Right renal pelvis (tissue), 4 donors: ENCODE data around the gene AASDH. TPM values are rescaled to one million over a fixed set of nuclear protein-coding genes. Genes with fewer than 3 reads are reported as not detected.
"Not testable (repeated sequence)": the region's sequence is repeated elsewhere in the genome, so short reads cannot be mapped to it uniquely, and the experiment has no call there.

Experiments
- DNase-seq, 4 donors: peaks; one replicate each; pipeline ENCODE4 v3.0.0-alpha.2; 2013; ENCODE audit warnings: low read depth in 4 of 4, low spot score in 3 of 4, missing footprints in 1 of 4
- polyA plus RNA-seq, 4 donors: library from polyadenylated mRNA; unstranded; fragments of 120-200 nt; gene quantifications; one replicate each; pipeline ENCODE4 v1.2.1, GENCODE V29; 2013; ENCODE audit not compliant: insufficient read length in 4 of 4

Gene AASDH
- polyA plus RNA-seq, 4 donors, result 20.5 to 28.5 (median 25.7) TPM

DNA sequence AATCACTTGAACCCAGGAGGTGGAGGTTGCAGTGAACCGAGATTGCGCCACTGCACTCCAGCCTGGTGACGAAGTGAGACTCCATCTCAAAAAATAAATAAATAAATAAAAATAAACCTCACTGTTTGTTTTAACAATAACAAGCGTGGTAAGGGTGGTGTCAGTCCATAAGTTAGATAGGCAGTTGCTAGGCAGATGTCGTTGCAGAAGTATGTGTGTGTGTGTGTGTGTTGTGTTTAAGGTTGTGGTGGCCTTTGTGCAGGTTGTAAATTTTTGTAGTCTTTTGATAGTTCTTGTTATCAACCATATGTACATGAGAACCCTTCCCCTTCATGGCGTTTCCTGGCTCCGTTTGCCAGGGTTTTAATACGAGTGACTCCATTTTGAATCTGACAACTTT is 4.0 kb upstream of the AASDH start:
- DNase-seq, result no peak

DNA sequence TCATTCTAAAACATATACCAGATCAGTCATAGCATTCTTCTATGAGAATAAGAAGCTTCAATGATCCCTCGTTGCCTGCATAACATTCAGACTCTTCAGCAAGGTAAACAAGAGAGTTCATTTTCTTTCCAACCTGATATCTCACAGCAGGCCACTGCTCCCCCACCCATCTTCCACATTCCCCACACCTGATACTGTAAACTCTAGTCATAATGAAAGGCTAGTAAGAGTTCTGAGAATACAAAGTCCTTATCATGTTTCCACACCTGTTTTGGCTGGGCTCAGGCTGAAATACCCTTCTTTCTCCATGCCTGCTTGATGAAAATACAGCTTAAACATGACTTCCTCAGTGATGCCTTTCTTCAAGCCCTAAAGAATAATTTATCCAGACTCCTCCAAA is 2.3 kb upstream of the AASDH start:
- DNase-seq, result no peak

DNA sequence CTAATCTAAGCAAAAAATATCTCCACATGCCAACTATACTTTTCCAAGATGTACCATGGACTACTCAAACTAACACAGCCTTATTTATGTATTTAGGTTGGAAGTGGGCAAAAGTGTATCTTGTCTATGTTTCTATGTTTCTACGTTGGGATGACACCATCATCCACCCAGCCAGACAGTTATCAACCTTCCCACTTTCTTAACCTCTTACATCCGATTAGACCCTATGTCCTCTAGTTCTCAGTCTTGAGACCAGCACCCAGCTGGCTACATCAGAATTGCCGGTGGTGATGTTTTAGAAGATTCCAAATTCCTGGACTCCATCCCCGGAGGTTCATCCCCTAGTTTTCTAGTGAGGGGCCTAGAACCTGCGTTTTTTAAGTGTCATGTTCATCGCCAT is 1.0 kb upstream of the AASDH start:
- DNase-seq, result no peak

DNA sequence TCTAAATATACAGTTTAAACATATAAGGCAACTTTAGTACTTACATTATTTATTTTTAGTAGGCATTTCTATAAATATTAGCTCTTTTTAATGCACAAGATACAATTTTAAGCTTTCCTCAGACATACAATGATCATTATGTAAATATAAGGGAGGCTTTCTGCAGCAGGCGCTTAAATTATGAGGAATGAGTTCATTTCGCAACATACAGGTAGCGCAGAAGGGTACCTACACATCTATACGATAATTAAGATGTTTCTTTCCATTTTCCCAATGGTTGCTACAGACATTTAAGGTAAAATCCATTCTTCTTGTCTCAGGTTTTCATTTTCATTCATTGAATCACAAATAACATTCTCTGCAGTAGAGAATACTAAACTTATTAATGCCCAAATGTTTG is 1.2 kb downstream of the AASDH start:
- DNase-seq, result no peak

DNA sequence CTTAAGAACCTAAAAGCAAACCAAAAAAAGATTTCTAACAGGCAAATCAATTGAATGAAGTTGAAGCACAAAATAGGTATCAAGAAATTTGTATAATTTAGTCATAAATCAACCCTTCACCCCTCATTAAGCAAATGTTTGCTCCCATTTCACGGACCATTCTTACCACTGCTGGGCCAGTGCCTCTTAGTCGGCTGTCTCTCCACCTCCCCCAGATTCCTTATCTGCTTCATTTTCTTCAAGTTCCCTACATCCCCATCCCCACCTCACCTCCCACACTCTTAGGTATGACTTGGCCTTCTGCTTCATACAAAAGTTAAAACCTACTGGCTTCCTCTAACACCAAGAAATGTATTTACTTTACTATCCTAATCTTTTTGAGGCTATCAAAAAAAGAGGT is 11.8 kb downstream of the AASDH start:
- DNase-seq, result no peak

DNA sequence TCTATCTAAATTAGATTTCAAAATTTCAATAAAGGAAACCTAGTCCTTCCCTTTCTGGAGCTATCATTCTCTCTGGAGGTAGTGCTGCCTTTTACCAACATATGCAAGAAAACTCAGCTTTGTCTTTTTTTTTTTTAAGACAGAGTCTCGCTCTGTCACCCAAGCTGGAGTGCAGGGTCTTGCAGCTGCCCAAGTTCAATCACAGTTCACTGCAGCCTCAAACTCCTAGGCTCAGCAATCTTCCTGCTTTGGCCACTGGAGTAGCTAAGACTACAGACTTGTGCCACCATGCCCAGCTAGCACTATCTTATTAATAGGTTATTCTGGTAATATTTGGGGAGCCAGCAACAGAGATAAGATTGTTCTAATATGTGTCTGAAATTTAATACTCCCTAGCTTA is 12.3 kb downstream of the AASDH start:
- no peak for DNase-seq

DNA sequence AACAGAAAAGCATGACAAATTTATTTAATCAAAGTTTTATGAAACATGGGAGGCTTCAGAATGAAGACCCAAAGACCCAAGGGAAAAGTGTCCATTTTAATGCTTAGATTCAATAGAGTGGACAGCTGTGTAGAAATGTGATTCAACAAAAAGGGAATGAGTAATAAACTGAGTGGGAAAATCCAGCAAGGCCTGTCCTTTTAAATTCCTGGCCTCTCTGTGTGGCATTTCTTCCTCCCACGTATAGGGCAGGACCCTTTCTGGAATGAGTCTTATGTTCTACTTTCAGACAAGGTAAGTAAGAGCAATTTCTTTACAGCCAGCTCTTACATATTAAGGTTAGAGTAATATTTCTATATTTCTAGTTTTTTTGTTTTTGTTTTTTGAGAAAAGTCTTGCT is 14.5 kb downstream of the AASDH start:
- DNase-seq, result no peak

DNA sequence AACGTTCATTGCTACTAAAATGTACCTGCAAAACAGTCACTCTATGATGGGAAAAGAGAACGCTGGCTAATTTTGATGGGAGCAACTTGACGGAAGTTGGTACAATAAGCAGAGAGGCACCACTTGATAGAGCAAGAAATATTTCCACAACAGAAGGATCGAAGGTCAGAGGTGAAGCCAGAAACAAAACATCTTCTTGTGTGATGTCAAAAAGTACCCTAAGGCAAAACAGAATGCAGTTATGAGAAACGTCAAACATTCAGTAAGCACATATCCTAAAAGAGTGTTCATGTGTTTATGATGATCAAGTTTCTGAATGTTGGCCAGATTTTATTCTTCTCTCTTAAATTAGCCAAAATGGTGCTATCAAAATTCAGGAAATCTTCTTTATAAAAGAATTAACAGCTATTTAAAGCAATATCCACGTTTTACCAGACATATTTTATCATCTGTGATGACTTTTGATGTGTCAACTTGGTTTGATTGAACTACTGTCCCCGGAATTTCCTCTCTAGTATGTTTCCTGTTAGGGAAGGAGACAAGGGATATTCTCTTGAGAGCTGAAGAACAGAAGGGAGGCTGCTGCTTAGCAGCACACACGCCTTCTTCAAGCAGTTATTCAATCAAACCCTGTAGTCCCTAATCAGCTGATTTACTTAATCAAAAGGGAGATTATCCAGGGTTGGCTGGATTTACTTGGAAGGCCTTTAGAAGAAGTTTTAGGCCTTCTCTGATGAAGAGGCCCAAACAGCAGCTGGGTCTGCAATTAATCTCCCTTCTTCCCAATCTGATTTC is 15.7 kb downstream of the AASDH start:
- DNase-seq, result no peak

DNA sequence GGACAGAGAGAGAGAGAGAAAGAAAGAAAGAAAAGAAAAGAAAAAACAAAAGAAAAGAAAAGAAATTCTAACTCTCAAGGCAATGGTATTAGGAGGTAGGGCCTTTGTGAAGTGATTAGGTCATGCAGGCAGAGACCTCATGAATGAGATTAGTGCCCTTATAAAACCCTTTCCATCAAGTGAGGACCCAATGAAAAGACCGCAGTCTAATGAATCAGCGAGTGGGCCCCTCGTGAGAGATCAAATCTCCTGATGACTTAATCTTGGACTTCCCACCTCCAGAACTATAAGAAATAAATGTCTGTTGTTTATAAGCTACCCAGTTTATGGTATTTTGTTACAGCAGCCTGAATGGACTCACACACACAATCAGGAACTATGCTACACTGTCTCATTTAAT is 16.9 kb downstream of the AASDH start:
- no peak for DNase-seq

DNA sequence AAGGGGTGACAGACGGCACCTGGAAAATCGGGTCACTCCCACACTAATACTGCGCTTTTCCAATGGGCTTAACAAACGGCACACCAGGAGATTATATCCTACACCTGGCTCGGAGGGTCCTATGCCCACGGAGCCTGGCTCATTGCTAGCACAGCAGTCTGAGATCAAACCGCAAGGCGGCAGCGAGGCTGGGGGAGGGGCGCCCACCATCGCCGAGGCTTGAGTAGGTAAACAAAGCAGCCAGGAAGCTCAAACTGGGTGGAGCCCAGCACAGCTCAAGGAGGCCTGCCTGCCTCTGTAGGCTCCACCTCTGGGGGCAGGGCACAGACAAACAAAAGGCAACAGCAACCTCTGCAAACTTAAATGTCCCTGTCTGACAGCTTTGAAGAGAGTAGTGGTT is 24.3 kb downstream of the AASDH start:
- DNase-seq, result not testable (repeated sequence)

DNA sequence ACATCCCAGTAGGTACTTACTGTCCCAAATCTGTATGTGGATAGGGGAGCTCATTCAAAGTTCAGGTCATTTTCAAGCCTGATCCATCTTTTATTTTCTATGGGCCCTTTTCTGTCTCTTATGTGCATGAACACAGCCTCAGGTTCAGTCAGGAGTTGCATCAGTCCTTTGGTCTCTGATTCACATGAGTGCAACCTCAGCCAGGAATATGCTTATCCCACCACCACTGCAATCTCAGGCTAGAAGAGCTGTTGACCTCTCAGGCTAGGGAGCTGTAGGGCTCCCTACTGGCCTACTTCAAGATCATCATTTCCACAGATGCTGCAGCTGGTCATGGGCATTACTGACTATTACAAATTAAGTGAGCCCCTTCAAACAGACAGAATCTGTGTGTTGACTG is 27.2 kb downstream of the AASDH start:
- no peak for DNase-seq

DNA sequence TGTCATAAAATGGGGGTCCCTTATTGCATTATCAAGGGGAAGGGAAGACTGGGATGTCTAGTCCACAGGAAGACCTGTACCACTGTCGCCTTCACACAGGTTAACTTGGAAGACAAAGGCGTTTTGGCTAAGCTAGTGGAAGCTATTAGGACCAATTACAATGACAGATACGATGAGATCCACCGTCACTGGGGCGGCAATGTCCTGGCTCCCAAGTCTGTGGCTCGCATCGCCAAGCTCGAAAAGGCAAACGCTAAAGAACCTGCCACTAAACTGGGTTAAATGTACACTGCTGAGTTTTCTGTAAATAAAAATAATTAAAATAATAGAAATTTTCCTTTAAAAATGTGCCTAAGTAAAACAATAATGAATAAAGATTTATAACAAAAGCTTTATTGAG is 30.6 kb downstream of the AASDH start:
- DNase-seq, result no peak

DNA sequence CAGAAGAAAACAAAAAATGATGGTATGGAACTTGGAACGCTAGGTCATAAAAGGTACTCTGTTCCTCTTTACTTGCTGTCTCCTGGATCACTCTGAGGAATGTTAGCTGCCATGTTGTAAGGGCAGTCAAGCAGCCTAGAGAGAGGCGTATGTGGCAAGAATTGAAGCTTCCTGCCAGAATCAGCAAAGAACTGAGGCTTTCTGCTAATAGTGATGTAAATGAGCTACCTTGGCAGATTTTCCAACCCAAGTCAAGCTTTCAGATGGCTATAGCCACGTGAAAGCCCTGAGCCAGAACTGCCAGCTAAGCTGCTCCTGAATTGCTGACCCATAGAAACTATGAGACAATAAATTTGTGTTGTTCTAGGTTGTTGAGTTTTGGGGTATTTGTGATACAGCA is 38.7 kb downstream of the AASDH start:
- no peak for DNase-seq

DNA sequence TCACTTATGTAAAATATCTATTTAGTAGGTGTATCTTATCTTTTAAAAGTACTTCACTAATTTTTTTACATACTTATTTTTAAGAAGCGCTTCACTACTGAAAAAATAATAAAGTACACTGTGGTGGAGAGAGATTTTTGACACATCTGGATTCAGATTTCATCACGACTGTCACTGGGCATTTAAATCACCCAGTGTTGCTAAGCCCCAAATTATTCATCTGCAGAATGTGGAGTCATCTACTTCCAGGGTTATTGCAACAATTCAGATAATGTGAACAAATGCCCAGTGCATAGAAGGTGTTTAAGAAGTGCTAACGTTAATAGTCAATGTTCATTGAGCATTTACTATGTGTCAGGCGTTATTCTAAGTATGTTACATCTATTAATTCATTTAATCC is 41.8 kb downstream of the AASDH start:
- no peak for DNase-seq

DNA sequence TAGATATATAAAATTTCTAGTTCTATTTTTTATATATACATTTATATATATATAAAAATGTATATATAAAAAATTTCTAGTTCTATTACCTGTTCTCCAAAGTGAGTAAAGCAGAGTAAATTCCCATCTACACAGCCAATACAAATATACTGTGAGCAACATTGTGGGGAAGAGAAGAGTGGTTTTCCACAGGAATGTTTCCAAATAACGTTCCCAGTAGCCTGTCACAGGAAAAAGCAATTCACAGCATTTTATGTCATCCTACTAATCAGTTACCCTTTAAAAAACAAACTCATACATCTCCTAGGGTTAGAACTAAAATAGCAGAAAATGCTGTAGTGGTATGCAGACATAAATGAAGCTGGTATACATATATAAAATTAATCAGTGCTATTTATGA is 44.5 kb downstream of the AASDH start:
- no peak for DNase-seq

DNA sequence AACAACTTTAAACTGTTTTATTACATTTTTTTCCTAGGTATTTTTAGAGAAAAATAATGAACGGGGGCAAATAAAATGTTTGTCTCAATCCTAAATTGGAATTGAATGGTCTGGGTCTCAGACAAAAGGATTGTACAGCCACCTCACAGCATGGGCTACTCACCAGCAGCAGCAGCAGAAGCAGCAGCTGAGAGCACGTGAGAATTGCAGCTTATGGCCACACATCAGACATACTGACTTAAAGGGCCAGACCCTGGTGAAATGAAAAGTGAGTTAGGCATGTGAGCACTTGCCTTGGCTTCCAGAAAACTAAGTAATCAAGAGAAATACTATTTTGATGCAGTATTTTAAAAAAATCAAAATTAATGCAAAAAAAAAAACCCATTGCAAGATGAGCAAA is 56.6 kb downstream of the AASDH start:
- DNase-seq, result no peak

DNA sequence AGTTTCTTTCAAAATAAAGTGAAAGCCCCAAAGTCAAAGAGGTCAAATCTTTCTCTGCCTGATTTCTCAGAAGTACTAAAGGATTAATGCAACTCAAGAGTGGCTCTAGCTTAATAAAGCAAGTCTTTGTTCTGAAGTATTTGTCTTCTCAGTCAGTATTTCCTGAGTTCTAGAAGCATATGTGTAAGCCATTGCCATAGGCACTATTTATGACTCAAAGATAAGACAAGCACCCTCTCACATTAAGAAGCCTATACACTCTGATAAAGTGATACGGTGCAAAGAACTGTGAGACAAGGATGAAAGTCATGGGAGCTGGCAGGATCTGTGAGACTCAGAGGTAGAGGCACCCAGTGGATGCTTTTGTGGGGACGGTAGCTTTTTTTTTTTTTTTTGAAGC is 60.9 kb downstream of the AASDH start:
- no peak for DNase-seq

DNA sequence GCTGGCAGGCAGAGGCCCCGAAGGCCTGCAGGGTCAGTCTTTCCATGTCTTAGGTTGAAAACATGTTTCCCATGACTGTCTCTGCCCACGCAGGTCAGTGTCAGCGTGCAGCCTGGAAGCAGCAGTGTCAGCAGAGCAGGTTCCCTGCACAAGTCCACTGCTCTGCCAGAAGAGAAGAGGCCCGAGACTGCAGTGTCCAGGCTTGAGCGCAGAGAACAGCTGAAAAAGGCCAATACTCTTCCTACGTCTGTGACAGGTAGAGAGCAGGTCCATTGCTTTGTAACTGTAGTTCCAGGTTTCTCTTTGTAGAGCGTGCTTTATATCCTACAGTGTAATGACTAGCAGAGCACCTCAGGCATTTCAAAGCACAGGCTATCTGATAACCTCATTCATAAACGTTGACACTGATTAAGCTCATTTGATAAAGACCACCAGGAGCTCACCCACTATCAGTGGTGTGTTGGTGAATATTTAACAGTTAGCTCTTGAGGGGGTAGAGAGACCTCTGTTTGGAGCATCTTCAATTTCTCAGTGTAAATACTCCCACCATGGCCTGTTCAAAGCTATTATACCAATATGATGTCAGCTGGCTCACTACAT is 63.2 kb downstream of the AASDH start:
- DNase-seq, result no peak

DNA sequence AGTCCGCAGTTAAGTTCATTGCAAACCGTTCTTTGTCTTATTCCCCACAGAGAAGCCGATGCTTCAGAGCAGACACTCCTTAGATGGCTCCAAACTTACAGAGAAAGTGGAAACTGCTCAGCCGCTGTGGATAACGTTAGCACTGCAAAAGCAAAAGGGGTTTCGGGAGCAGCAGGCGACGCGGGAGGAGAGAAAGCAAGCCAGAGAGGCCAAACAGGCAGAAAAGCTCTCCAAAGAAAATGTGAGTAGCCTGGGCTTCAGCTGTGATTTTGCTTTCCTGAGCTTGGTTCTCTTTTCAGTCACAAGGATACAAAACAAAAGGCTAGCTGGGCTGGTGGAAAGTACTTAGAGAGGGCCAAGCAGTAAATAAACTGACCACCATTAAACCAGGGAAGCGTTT is 64.0 kb downstream of the AASDH start:
- no peak for DNase-seq

DNA sequence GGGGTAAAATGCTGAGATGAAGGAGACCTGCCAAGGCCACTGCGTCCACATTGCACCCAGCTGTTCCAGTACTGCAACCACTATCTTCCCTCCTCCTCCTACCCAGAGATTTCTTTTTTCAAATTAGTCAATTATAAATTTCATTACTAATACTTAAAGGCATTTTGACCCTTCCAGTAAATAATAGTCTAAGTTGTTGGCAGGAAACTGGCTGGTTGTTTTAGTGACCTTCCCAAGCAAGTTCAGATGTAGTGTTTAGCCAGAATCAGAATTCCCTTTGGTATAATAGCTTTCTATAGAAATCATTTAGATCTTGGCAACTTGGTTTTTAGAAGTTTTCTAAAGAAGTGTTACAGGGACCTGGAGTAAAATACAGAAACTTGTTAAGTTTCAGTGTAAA is 66.0 kb downstream of the AASDH start:
- DNase-seq, result no peak

DNA sequence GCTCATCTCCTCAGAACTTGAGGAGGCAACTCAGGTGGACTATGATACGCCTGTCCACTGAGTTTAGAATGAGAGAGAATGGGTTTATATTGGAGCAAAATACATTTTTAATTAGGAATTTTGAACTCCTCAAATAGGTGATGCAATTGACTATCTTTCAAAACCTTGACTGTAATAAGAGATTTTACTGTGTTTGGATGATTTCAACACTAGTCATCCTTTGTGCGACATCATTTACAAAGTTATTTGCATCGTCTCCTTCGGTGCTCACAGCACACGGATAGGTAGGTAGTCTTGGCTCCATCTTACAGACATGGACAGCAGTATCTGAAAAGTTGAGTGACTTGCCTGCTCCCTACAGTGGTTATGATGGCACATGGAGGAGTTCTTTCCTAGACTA is 67.0 kb downstream of the AASDH start:
- no peak for DNase-seq

DNA sequence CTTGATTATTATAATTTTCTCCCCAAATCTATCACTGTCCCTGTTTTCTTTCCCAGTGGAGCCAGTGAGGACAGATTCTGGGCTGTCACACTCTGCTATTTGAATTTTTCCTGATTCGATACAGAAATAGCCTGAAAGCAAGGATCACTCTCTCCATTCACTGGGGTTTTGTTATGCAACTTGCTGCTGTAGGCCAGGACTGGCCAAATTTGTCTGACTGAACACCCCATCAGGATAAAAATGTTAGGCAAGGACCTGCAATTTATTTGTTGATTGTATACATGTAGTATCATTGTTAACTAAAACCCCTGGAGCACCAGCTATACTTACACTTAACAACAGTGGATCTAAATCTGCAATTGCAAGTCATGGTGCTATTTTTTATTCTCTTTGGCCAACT is 68.7 kb downstream of the AASDH start:
- no peak for DNase-seq

DNA sequence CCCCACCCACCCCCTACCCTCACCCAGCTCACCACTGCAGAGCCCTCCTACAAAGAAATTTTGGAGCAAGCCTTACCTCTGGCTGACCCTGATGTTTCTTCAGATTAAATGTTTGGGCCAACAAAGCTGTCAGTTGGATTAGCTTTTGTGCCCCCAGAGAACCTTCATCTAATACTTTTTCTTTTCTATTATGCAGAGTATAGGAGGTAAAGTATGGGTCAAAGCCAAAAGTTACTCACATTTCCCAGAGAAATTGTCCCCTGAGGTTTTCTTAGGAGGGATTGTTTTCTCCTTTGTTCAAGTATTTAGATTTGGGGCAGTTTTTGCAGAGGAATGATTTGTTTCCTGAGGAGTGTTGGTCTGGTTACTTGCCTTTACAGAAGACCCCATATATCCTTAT is 69.5 kb downstream of the AASDH start:
- DNase-seq, result no peak
